SK-N-SH (cell line): Measurements from ENCODE around the gene UTF1. TPM values are rescaled to one million over a fixed set of nuclear protein-coding genes. Genes with fewer than 3 reads are reported as not detected.

Experiments
- CTCF ChIA-PET: fragments of 300-600, 350-600 bp; formaldehyde crosslinking; extraction: SDS; loops from one replicate; lab custom pipeline; 2021; lab: Yijun Ruan, JAX
- POLR2A ChIA-PET: fragments of 350-600 bp; sonication (Branson Sonifier 250); formaldehyde crosslinking; extraction: SDS; loops from one replicate; lab custom pipeline; 2020; ENCODE audit warnings: antibody characterized with exemption, inconsistent platforms; lab: Yijun Ruan, JAX
- DNase-seq: peaks from one replicate; pipeline ENCODE4 v3.0.0; 2012
- H2AFZ ChIP-seq: fragments of 200-600 bp; sonication (generic); 2 replicates; pipeline ENCODE4 v1.8.1; 2016; ENCODE audit warnings: antibody characterized with exemption, mild to moderate bottlenecking, low read depth
- H3F3A ChIP-seq: fragments of 200-600 bp; sonication (generic); replicated peaks from 2 replicates; pipeline ENCODE3; 2016; ENCODE audit warnings: antibody characterized with exemption, mild to moderate bottlenecking; ENCODE audit not compliant: insufficient read depth
- H3K27ac ChIP-seq, 2 experiments: fragments of 200-500 bp in 1 of 2; fragments of 200-600 bp in 1 of 2; sonication (Bioruptor generic) in 1 of 2; sonication (generic), shearing (Covaris generic) in 1 of 2; 2 replicates each; pipeline versions ENCODE4 v1.5.1 to v1.6.1; 2014 to 2016; ENCODE audit warnings: low read depth in 2 of 2, inconsistent platforms in 1 of 2, low read length in 1 of 2, mild to moderate bottlenecking in 1 of 2, mixed read lengths in 1 of 2
- H3K27me3 ChIP-seq: fragments of 200-600 bp; sonication (generic), shearing (Covaris generic); 2 replicates; pipeline ENCODE4 v1.6.1; 2016; ENCODE audit warnings: mixed run types; ENCODE audit not compliant: insufficient read depth
- H3K36me3 ChIP-seq, 2 experiments: fragments of 200-500 bp in 1 of 2; fragments of 200-600 bp in 1 of 2; sonication (Bioruptor generic) in 1 of 2; sonication (generic) in 1 of 2; replicated peaks in 1 of 2; 2 replicates each; pipeline versions ENCODE3 to v1.5.1; 2014 to 2016; ENCODE audit warnings: low read length in 1 of 2, mild to moderate bottlenecking in 1 of 2; ENCODE audit not compliant: insufficient read depth in 2 of 2, control insufficient read depth in 1 of 2
- H3K4me1 ChIP-seq, 2 experiments: fragments of 200-500 bp in 1 of 2; fragments of 200-600 bp in 1 of 2; sonication (Bioruptor generic) in 1 of 2; sonication (generic), shearing (Covaris generic) in 1 of 2; 2 replicates each; pipeline versions ENCODE4 v1.5.1 to v1.6.1; 2014 to 2016; ENCODE audit warnings: low read depth in 1 of 2, low read length in 1 of 2, mixed run types in 1 of 2; ENCODE audit not compliant: insufficient read depth in 2 of 2, control insufficient read depth in 1 of 2
- H3K4me2 ChIP-seq: fragments of 200-600 bp; sonication (generic), shearing (Covaris generic); 2 replicates; pipeline ENCODE4 v1.6.1; 2017; ENCODE audit warnings: mixed run types
- H3K4me3 ChIP-seq, 2 experiments: fragments of 200-500 bp in 1 of 2; fragments of 200-600 bp in 1 of 2; sonication (Bioruptor generic) in 1 of 2; sonication (generic), shearing (Covaris generic) in 1 of 2; 2 replicates each; pipeline versions ENCODE4 v1.5.1 to v1.8.1; 2014 to 2016; ENCODE audit warnings: low read depth in 2 of 2, inconsistent platforms in 1 of 2, low read length in 1 of 2, mild to moderate bottlenecking in 1 of 2, mixed read lengths in 1 of 2, moderate library complexity in 1 of 2
- H3K79me2 ChIP-seq: fragments of 200-600 bp; sonication (generic); 2 replicates; pipeline ENCODE4 v1.8.1; 2017; ENCODE audit warnings: mild to moderate bottlenecking; ENCODE audit not compliant: insufficient read depth
- H3K9ac ChIP-seq: fragments of 200-600 bp; sonication (generic); 2 replicates; pipeline ENCODE4 v1.6.1; 2017; ENCODE audit warnings: mixed run types
- H3K9me2 ChIP-seq: fragments of 200-600 bp; sonication (generic); 2 replicates; pipeline ENCODE4 v1.6.1; 2017; ENCODE audit warnings: mixed run types
- H3K9me3 ChIP-seq: fragments of 200-600 bp; sonication (generic); 2 replicates; pipeline ENCODE4 v1.6.1; 2017; ENCODE audit warnings: mixed run types, mild to moderate bottlenecking, moderate library complexity
- H4K20me1 ChIP-seq: fragments of 200-600 bp; sonication (generic); 2 replicates; pipeline ENCODE4 v1.6.1; 2017; ENCODE audit warnings: mild to moderate bottlenecking, mixed run types; ENCODE audit not compliant: insufficient read depth
- FOSL2 ChIP-seq: IDR thresholded peaks from 2 replicates; pipeline ENCODE4 v1.4.0; 2012; ENCODE audit warnings: low read depth, mild to moderate bottlenecking, moderate library complexity, borderline replicate concordance
- GABPA ChIP-seq: IDR thresholded peaks from 2 replicates; pipeline ENCODE4 v1.4.0; 2012; ENCODE audit warnings: low read depth, mild to moderate bottlenecking
- GATA2 ChIP-seq: sonication (generic); formaldehyde crosslinking; IDR thresholded peaks from 2 replicates; pipeline ENCODE4 v1.5.0; 2020; ENCODE audit warnings: mild to moderate bottlenecking, missing genetic modification reagents
- JUND ChIP-seq: IDR thresholded peaks from 2 replicates; pipeline ENCODE4 v1.4.0; 2012
- MXI1 ChIP-seq: IDR thresholded peaks from 2 replicates; pipeline ENCODE4 v1.6.1; 2012; ENCODE audit warnings: mild to moderate bottlenecking, low read depth, low read length, improper control_type of control experiment
- NFIC ChIP-seq: IDR thresholded peaks from 2 replicates; pipeline ENCODE4 v1.4.0; 2012; ENCODE audit warnings: borderline replicate concordance
- NRF1 ChIP-seq: IDR thresholded peaks from 2 replicates; pipeline ENCODE4 v1.6.1; 2012; ENCODE audit warnings: low read depth, mild to moderate bottlenecking, low read length
- RFX5 ChIP-seq: IDR thresholded peaks from 2 replicates; pipeline ENCODE4 v1.6.1; 2012; ENCODE audit warnings: mild to moderate bottlenecking, improper control_type of control experiment, low read length
- SIN3A ChIP-seq: IDR thresholded peaks from 2 replicates; pipeline ENCODE4 v1.6.1; 2012; ENCODE audit warnings: low read depth, mild to moderate bottlenecking, low read length, moderate library complexity, borderline replicate concordance
- SMC3 ChIP-seq: IDR thresholded peaks from 2 replicates; pipeline ENCODE4 v1.6.1; 2012; ENCODE audit warnings: low read depth, low read length, improper control_type of control experiment
- TCF12 ChIP-seq: IDR thresholded peaks from 2 replicates; pipeline ENCODE4 v1.4.0; 2012
- WGBS: methylation state at CpG from one replicate; pipeline ENCODE4 v1.1.6; 2017; ENCODE audit warnings: low lambda C conversion rate; 5-methylcytosine and 5-hydroxymethylcytosine counted together
- polyA plus RNA-seq, 3 experiments: library from polyadenylated mRNA; depleted of rRNA; stranded (reverse); fragments of >200 nt; gene quantifications; 2 replicates each; pipeline ENCODE4 v1.2.3, GENCODE V29; 2012
- TF ChIP-seq, protein P1 (sequence below): IDR thresholded peaks from 2 replicates; pipeline ENCODE4 v1.4.0; 2012; ENCODE audit warnings: low read depth, borderline replicate concordance
- TF ChIP-seq, protein P2 (sequence below): fragments of 200-600 bp; sonication (generic); IDR thresholded peaks from 2 replicates; pipeline ENCODE4 v1.6.1; 2017; ENCODE audit warnings: antibody characterized with exemption, mild to moderate bottlenecking, moderate library complexity
- TF ChIP-seq, protein P3 (sequence below): fragments of 150-350 bp; IDR thresholded peaks from 2 replicates; pipeline ENCODE4 v1.6.1; 2016; ENCODE audit warnings: mild to moderate bottlenecking, low read depth, low read length
- TF ChIP-seq, protein P4 (sequence below): IDR thresholded peaks from 2 replicates; pipeline ENCODE4 v1.4.0; 2012; ENCODE audit warnings: low read depth, borderline replicate concordance

Gene UTF1
- polyA plus RNA-seq, 1 of the 3 experiments (the other 2 are of a cell fraction): not detected

DNA sequence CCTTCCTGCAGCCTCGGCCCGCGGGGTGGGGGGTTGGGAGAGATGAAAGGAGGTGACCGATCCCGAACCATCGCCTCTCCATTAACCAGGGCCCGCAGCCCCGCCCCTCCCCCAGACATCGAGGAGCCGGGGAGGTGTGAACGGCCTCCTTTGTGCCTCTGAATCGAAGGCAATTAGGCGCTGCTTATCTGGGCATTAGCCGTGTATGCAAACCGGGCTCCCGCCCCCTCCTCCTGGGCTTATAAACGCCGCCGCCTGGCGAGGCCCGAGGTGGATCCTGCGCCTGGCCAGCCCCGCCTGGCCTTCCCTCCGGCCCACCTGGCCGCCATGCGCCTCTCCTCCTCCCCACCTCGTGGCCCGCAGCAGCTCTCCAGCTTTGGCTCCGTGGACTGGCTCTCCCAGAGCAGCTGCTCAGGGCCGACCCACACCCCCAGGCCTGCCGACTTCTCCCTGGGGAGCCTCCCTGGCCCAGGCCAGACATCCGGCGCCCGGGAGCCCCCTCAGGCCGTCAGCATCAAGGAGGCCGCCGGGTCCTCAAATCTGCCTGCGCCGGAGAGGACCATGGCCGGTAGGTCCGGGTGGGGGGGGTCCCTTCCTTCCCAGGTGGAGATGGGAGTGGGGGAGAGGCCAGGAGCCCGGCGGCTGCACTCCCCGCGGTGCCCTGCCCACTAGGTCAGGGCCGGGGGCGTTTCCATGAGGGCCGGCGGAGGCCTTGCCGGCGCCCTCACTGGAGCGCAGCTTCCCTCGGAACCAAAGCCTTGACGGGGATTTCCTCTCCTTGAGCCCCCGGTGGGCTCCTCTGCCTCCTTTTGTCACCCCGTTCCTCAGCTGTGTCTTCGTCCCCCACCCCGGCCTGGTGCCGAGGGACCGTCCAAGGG, 7.8 kb downstream of the UTF1 start, which contains the start of gene VENTX:
VENTX (plus strand) TSS at position 268 of the 878 bp plus-strand sequence; CDS start at position 328, 60 bp downstream.
- CTCF ChIA-PET: interaction anchor here (0.9 kb wide), 1 partner anchor 94 kb away, joined by 3 read pairs; no protein-coding TSS in a partner anchor
- Histone ChIP-seq H3K4me3 (no peak within 1 kb of the TSS), H2AFZ (no peak within 1 kb of the TSS), H3K27ac (no peak within 1 kb of the TSS), H4K20me1 (no peaks in the 10 kb centered on the region), H3F3A (no peaks in the 10 kb centered on the region), H3K27me3 (peaks cover 60% of the 10 kb centered on the region), H3K9me2 (no peaks in the 10 kb centered on the region), H3K79me2 (no peaks in the 10 kb centered on the region), H3K4me2 (no peak within 1 kb of the TSS), H3K9me3 (no peaks in the 10 kb centered on the region), H3K36me3 (no peaks in the 10 kb centered on the region), H3K4me1 (no peaks in the 10 kb centered on the region), H3K9ac (no peak within 1 kb of the TSS)
- TF ChIP-seq SIN3A (no peak), TCF12 (no peak), MXI1 (no peak), NFIC (no peak), JUND (no peak), RFX5 (no peak), GATA2 (CRISPR knock-in tag) (no peak), FOSL2 (no peak), SMC3 (no peak), GABPA (no peak), NRF1 (no peak)
- TF ChIP-seq, protein P1, sequence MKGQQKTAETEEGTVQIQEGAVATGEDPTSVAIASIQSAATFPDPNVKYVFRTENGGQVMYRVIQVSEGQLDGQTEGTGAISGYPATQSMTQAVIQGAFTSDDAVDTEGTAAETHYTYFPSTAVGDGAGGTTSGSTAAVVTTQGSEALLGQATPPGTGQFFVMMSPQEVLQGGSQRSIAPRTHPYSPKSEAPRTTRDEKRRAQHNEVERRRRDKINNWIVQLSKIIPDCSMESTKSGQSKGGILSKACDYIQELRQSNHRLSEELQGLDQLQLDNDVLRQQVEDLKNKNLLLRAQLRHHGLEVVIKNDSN: no peak
- TF ChIP-seq, protein P2, sequence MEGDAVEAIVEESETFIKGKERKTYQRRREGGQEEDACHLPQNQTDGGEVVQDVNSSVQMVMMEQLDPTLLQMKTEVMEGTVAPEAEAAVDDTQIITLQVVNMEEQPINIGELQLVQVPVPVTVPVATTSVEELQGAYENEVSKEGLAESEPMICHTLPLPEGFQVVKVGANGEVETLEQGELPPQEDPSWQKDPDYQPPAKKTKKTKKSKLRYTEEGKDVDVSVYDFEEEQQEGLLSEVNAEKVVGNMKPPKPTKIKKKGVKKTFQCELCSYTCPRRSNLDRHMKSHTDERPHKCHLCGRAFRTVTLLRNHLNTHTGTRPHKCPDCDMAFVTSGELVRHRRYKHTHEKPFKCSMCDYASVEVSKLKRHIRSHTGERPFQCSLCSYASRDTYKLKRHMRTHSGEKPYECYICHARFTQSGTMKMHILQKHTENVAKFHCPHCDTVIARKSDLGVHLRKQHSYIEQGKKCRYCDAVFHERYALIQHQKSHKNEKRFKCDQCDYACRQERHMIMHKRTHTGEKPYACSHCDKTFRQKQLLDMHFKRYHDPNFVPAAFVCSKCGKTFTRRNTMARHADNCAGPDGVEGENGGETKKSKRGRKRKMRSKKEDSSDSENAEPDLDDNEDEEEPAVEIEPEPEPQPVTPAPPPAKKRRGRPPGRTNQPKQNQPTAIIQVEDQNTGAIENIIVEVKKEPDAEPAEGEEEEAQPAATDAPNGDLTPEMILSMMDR: no peak
- TF ChIP-seq, protein P3, sequence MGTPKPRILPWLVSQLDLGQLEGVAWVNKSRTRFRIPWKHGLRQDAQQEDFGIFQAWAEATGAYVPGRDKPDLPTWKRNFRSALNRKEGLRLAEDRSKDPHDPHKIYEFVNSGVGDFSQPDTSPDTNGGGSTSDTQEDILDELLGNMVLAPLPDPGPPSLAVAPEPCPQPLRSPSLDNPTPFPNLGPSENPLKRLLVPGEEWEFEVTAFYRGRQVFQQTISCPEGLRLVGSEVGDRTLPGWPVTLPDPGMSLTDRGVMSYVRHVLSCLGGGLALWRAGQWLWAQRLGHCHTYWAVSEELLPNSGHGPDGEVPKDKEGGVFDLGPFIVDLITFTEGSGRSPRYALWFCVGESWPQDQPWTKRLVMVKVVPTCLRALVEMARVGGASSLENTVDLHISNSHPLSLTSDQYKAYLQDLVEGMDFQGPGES: no peak
- TF ChIP-seq, protein P4, sequence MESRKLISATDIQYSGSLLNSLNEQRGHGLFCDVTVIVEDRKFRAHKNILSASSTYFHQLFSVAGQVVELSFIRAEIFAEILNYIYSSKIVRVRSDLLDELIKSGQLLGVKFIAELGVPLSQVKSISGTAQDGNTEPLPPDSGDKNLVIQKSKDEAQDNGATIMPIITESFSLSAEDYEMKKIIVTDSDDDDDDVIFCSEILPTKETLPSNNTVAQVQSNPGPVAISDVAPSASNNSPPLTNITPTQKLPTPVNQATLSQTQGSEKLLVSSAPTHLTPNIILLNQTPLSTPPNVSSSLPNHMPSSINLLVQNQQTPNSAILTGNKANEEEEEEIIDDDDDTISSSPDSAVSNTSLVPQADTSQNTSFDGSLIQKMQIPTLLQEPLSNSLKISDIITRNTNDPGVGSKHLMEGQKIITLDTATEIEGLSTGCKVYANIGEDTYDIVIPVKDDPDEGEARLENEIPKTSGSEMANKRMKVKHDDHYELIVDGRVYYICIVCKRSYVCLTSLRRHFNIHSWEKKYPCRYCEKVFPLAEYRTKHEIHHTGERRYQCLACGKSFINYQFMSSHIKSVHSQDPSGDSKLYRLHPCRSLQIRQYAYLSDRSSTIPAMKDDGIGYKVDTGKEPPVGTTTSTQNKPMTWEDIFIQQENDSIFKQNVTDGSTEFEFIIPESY: no peak
- 13% methylated on average over 10 of the region's 60 CpGs for WGBS
- POLR2A ChIA-PET: no interaction called here
- no peak for DNase-seq
